K562 (cell line): ENCODE results near the gene SS18L1. TPM values are rescaled to one million over a fixed set of nuclear protein-coding genes. Genes with fewer than 3 reads are reported as not detected.

ENCODE experiments used
- CHD7 ChIP-seq: fragments of 200-600 bp; sonication (generic); IDR thresholded peaks from one replicate; pipeline ENCODE4 v1.6.1; 2012; ENCODE audit warnings: mild to moderate bottlenecking, low read depth, low read length, inconsistent platforms
- CUX1 ChIP-seq: fragments of 200-800 bp; sonication (Bioruptor generic); IDR thresholded peaks from 2 replicates; pipeline ENCODE4 v1.6.1; 2016; ENCODE audit warnings: missing genetic modification characterization, missing compliant biosample characterization
- ZNF121 ChIP-seq: sonication (generic); formaldehyde crosslinking; conservative IDR thresholded peaks from 2 replicates; pipeline ENCODE4 v1.8.0; 2022; ENCODE audit warnings: missing genetic modification reagents
- ZNF398 ChIP-seq: fragments of 250-450 bp; sonication (Bioruptor Pico); IDR thresholded peaks from 2 replicates; pipeline ENCODE4 v1.8.0; 2021; ENCODE audit warnings: moderate library complexity, mild to moderate bottlenecking, inconsistent platforms
- polyA plus RNA-seq, 8 experiments: library from polyadenylated mRNA; depleted of rRNA in 4 of 8; stranded (reverse) in 5 of 8; unstranded in 3 of 8; fragments of >200 nt; fragmentation: Nextera tagmentation in 2 of 8; fragmentation: Illumina TruSeq in 1 of 8; extraction: Ambion mirVana in 2 of 8; extraction: Trizol in 1 of 8; gene quantifications; 2 replicates each; pipeline versions ENCODE4 v1.2.1 to v1.2.3, GENCODE V29; 2011 to 2014; ENCODE audit warnings: inconsistent platforms in 1 of 8, missing spikeins in 1 of 8
- total RNA-seq, 7 experiments: library from RNA; depleted of rRNA in 6 of 7; stranded (reverse); fragments of >200 nt in 6 of 7; fragmentation: Illumina TruSeq in 2 of 7; extraction: Trizol in 2 of 7; gene quantifications; 2 replicates each; pipeline versions ENCODE4 v1.2.1 to v1.2.3, GENCODE V29; 2011 to 2021; ENCODE audit warnings: low replicate concordance in 1 of 7

The SS18L1 gene
- total and polyA plus RNA-seq, 9 of the 15 experiments (the other 6 are each of a cell fraction or from before 2014, with no cell fraction given) = 2.7 to 28.3 (median 15.1) TPM

- TF ChIP-seq CHD7 = no peak
- TF ChIP-seq ZNF398 = no peak
- TF ChIP-seq ZNF121 (CRISPR knock-in tag) = no peak
- TF ChIP-seq CUX1 (CRISPR knock-in tag) = no peak
Measured at GRCh38 chr20:62186096-62186426, 42.5 kb downstream of the SS18L1 start (continued).
